ENCODE measurements around the gene ZNF423. TPM values are rescaled to one million over a fixed set of nuclear protein-coding genes. Genes with fewer than 3 reads are reported as not detected.
A peak's percentile ranks its signal among the peaks of the same experiment; 100 is the strongest.

Gene ZNF423
- total RNA-seq, 1 donor from 2014 or later = 49.8 TPM

- H3K9me3 Mint-ChIP-seq (ENCODE audit: low read depth) = no peaks in the 10 kb centered on the region
- peaks cover 23% of the 10 kb centered on the region for H3K27me3 Mint-ChIP-seq
- no peaks in the 10 kb centered on the region for H3K36me3 Mint-ChIP-seq (ENCODE audit: insufficient read depth)
- no peak overlapping the region for H3K4me3 Mint-ChIP-seq (ENCODE audit: low read depth)
- no peak overlapping the region for H3K27ac Mint-ChIP-seq
- peak; percentile 3 for DNase-seq (ENCODE audit: low spot score, unreplicated experiment)
- TF ChIP-seq CTCF (IDR thresholded peaks at IDR 0.05; ENCODE audit: unreplicated experiment) = no peak
- H3K4me1 Mint-ChIP-seq (ENCODE audit: low read depth) = no peaks in the 10 kb centered on the region
Measured at GRCh38 chr16:49471038-49471727, 384.7 kb downstream of the ZNF423 start.

GRCh38 chr16:49470513-49470991, 385.4 kb downstream of the ZNF423 start:
- H3K27ac Mint-ChIP-seq = no peak overlapping the region

GRCh38 chr16:49469930-49470451, 385.9 kb downstream of the ZNF423 start:
- no peak for DNase-seq (ENCODE audit: low spot score, unreplicated experiment)
- H3K36me3 Mint-ChIP-seq (ENCODE audit: insufficient read depth) = no peaks in the 10 kb centered on the region
- H3K4me1 Mint-ChIP-seq (ENCODE audit: low read depth) = no peaks in the 10 kb centered on the region
- peaks cover 34% of the 10 kb centered on the region for H3K27me3 Mint-ChIP-seq
- no peaks in the 10 kb centered on the region for H3K9me3 Mint-ChIP-seq (ENCODE audit: low read depth)
- no peak overlapping the region for H3K27ac Mint-ChIP-seq
- H3K4me3 Mint-ChIP-seq (ENCODE audit: low read depth) = no peak overlapping the region
- no peak for TF ChIP-seq CTCF (IDR thresholded peaks at IDR 0.05; ENCODE audit: unreplicated experiment)

More at GRCh38 chr16:49470513-49470991, 385.4 kb downstream of the ZNF423 start:
- no peaks in the 10 kb centered on the region for H3K36me3 Mint-ChIP-seq (ENCODE audit: insufficient read depth)
- peaks cover 29% of the 10 kb centered on the region for H3K27me3 Mint-ChIP-seq
- no peak for TF ChIP-seq CTCF (IDR thresholded peaks at IDR 0.05; ENCODE audit: unreplicated experiment)
- no peak for DNase-seq (ENCODE audit: low spot score, unreplicated experiment)
- no peaks in the 10 kb centered on the region for H3K4me1 Mint-ChIP-seq (ENCODE audit: low read depth)
- H3K4me3 Mint-ChIP-seq (ENCODE audit: low read depth) = no peak overlapping the region
- H3K9me3 Mint-ChIP-seq (ENCODE audit: low read depth) = no peaks in the 10 kb centered on the region

GRCh38 chr16:49469311-49469670, 386.6 kb downstream of the ZNF423 start:
- DNase-seq (ENCODE audit: low spot score, unreplicated experiment) = no peak
- H3K9me3 Mint-ChIP-seq (ENCODE audit: low read depth) = no peaks in the 10 kb centered on the region
- H3K36me3 Mint-ChIP-seq (ENCODE audit: insufficient read depth) = no peaks in the 10 kb centered on the region
- H3K4me1 Mint-ChIP-seq (ENCODE audit: low read depth) = peaks cover 4% of the 10 kb centered on the region
- peaks cover 40% of the 10 kb centered on the region for H3K27me3 Mint-ChIP-seq
- TF ChIP-seq CTCF (IDR thresholded peaks at IDR 0.05; ENCODE audit: unreplicated experiment) = no peak
- no peak overlapping the region for H3K4me3 Mint-ChIP-seq (ENCODE audit: low read depth)
- H3K27ac Mint-ChIP-seq = no peak overlapping the region

- Mint-ChIP-seq H3K9me3 (ENCODE audit: low read depth) (no peaks in the 10 kb centered on the region), H3K4me1 (ENCODE audit: low read depth) (peaks cover 4% of the 10 kb centered on the region), H3K36me3 (ENCODE audit: insufficient read depth) (no peaks in the 10 kb centered on the region), H3K27me3 (peaks cover 42% of the 10 kb centered on the region), H3K4me3 (ENCODE audit: low read depth) (no peak overlapping the region), H3K27ac (no peak overlapping the region)
- DNase-seq (ENCODE audit: low spot score, unreplicated experiment) = no peak
- no peak for TF ChIP-seq CTCF (IDR thresholded peaks at IDR 0.05; ENCODE audit: unreplicated experiment)
Measured at GRCh38 chr16:49468611-49469310, 387.2 kb downstream of the ZNF423 start.
